GM18511 (cell line): ENCODE data around the gene ADAMTS6.

Experiments
- ATAC-seq: cut with Tn5 transposase; IDR thresholded peaks from one replicate; pipeline ENCODE4 v1.9.1; 2021; ENCODE audit warnings: mild to moderate bottlenecking, moderate library complexity; ENCODE audit not compliant: unreplicated experiment

Gene ADAMTS6

GRCh38 chr5:65290677-65291076, 191.0 kb downstream of the ADAMTS6 start:
- ATAC-seq = no peak

- no peak for ATAC-seq
Measured at GRCh38 chr5:65288657-65289056, 193.1 kb downstream of the ADAMTS6 start.

- ATAC-seq = no peak
Measured at GRCh38 chr5:65279603-65280002, 202.1 kb downstream of the ADAMTS6 start.

GRCh38 chr5:65276178-65276890, 205.4 kb downstream of the ADAMTS6 start:
- no peak for ATAC-seq

- ATAC-seq = no peak
Measured at GRCh38 chr5:65271906-65272305, 209.8 kb downstream of the ADAMTS6 start.

GRCh38 chr5:65268525-65268924, 213.2 kb downstream of the ADAMTS6 start:
- no peak for ATAC-seq

GRCh38 chr5:65264420-65264819, 217.3 kb downstream of the ADAMTS6 start:
- ATAC-seq = no peak

GRCh38 chr5:65263321-65263720, 218.4 kb downstream of the ADAMTS6 start:
- no peak for ATAC-seq

GRCh38 chr5:65262649-65263059, 219.1 kb downstream of the ADAMTS6 start:
- ATAC-seq = no peak

GRCh38 chr5:65262096-65262495, 219.6 kb downstream of the ADAMTS6 start:
- no peak for ATAC-seq

GRCh38 chr5:65261499-65261898, 220.2 kb downstream of the ADAMTS6 start:
- no peak for ATAC-seq

- no peak for ATAC-seq
Measured at GRCh38 chr5:65255294-65255693, 226.4 kb downstream of the ADAMTS6 start.

- no peak for ATAC-seq
Measured at GRCh38 chr5:65252977-65253376, 228.7 kb downstream of the ADAMTS6 start.

- no peak for ATAC-seq
Measured at GRCh38 chr5:65248896-65249295, 232.8 kb downstream of the ADAMTS6 start.

GRCh38 chr5:65247594-65247993, 234.1 kb downstream of the ADAMTS6 start:
- ATAC-seq = no peak

GRCh38 chr5:65246741-65247140, 235.0 kb downstream of the ADAMTS6 start:
- ATAC-seq = no peak

- ATAC-seq = no peak
Measured at GRCh38 chr5:65244031-65244430, 237.7 kb downstream of the ADAMTS6 start.

- ATAC-seq = no peak
Measured at GRCh38 chr5:65243161-65243560, 238.6 kb downstream of the ADAMTS6 start.

GRCh38 chr5:65229841-65230240, 251.9 kb downstream of the ADAMTS6 start:
- no peak for ATAC-seq

- no peak for ATAC-seq
Measured at GRCh38 chr5:65213921-65214525, 267.7 kb downstream of the ADAMTS6 start.

- ATAC-seq = no peak
Measured at GRCh38 chr5:65209341-65209740, 272.4 kb downstream of the ADAMTS6 start.

GRCh38 chr5:65204966-65205365, 276.8 kb downstream of the ADAMTS6 start:
- ATAC-seq = no peak

- ATAC-seq = no peak
Measured at GRCh38 chr5:65203746-65204145, 278.0 kb downstream of the ADAMTS6 start.
